Measurements from ENCODE around the gene FAXDC2.
"Not testable (repeated sequence)": the region's sequence is repeated elsewhere in the genome, so short reads cannot be mapped to it uniquely, and the experiment has no call there.

Gene FAXDC2

GRCh38 chr5:154829589-154830218, 20.7 kb downstream of the FAXDC2 start:
- DNase-seq = no peak

- DNase-seq = no peak
Observed at GRCh38 chr5:154829181-154829588, 21.2 kb downstream of the FAXDC2 start.

GRCh38 chr5:154824070-154824469, 26.3 kb downstream of the FAXDC2 start:
- no peak for DNase-seq

- no peak for DNase-seq
Observed at GRCh38 chr5:154823605-154824004, 26.8 kb downstream of the FAXDC2 start.

GRCh38 chr5:154822896-154823295, 27.5 kb downstream of the FAXDC2 start:
- not testable (repeated sequence) for DNase-seq

- no peak for DNase-seq
Observed at GRCh38 chr5:154820383-154820782, 30.0 kb downstream of the FAXDC2 start.

GRCh38 chr5:154819546-154819945, 30.9 kb downstream of the FAXDC2 start:
- DNase-seq = no peak

GRCh38 chr5:154818471-154819116, 31.8 kb downstream of the FAXDC2 start:
- no peak for DNase-seq

- DNase-seq = no peak
Observed at GRCh38 chr5:154817815-154818214, 32.6 kb downstream of the FAXDC2 start.

- DNase-seq = no peak
Observed at GRCh38 chr5:154816891-154817492, 33.4 kb downstream of the FAXDC2 start.

- no peak for DNase-seq
Observed at GRCh38 chr5:154815684-154816247, 34.6 kb downstream of the FAXDC2 start.

GRCh38 chr5:154815025-154815424, 35.4 kb downstream of the FAXDC2 start:
- no peak for DNase-seq

GRCh38 chr5:154813736-154814135, 36.7 kb downstream of the FAXDC2 start:
- no peak for DNase-seq

GRCh38 chr5:154813158-154813557, 37.2 kb downstream of the FAXDC2 start:
- DNase-seq = no peak

- peak; percentile 64 for DNase-seq
Observed at GRCh38 chr5:154811653-154812465, 38.5 kb downstream of the FAXDC2 start.

GRCh38 chr5:154811239-154811638, 39.2 kb downstream of the FAXDC2 start:
- DNase-seq = no peak

- no peak for DNase-seq
Observed at GRCh38 chr5:154806176-154806575, 44.2 kb downstream of the FAXDC2 start.

GRCh38 chr5:154802050-154802449, 48.4 kb downstream of the FAXDC2 start:
- no peak for DNase-seq

GRCh38 chr5:154801083-154801482, 49.3 kb downstream of the FAXDC2 start:
- no peak for DNase-seq

- DNase-seq = no peak
Observed at GRCh38 chr5:154800582-154800981, 49.8 kb downstream of the FAXDC2 start.

- no peak for DNase-seq
Observed at GRCh38 chr5:154797762-154798161, 52.6 kb downstream of the FAXDC2 start.

- no peak for DNase-seq
Observed at GRCh38 chr5:154795235-154795596, 55.2 kb downstream of the FAXDC2 start.

GRCh38 chr5:154794525-154795234, 55.7 kb downstream of the FAXDC2 start:
- no peak for DNase-seq
